Stimulated activated CD4-positive, alpha-beta T cell treated with anti-CD3 and anti-CD28 coated beads, Interleukin-2, amount 100 ng/mL, for 4 hours (primary cell): ENCODE results near the gene PTMA.
A peak's percentile ranks its signal among the peaks of the same experiment; 100 is the strongest.
"Not testable (repeated sequence)": the region's sequence is repeated elsewhere in the genome, so short reads cannot be mapped to it uniquely, and the experiment has no call there.

Experiments used
- DNase-seq: peaks from one replicate; pipeline ENCODE4 v3.0.0-alpha.2; 2020; ENCODE audit warnings: low read depth

Gene PTMA

DNA sequence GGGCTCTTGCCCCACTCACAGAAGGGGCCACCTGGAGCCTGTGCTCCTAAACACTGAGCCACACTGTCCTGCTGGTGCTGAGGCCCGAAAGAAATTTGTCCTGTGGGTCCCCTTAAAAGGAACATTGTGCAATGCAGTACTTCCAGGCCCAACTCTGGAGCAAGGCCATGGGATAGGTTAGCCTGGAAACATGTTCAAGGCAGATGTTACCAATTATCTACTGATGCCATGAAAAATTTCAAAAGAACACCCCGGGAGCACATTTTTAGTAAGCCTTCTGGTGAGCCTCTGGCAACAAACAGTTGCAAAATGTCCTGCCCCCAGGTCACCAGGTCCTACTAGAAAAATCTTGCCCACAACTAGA lies 12.3 kb upstream of the PTMA start:
- DNase-seq = no peak

DNA sequence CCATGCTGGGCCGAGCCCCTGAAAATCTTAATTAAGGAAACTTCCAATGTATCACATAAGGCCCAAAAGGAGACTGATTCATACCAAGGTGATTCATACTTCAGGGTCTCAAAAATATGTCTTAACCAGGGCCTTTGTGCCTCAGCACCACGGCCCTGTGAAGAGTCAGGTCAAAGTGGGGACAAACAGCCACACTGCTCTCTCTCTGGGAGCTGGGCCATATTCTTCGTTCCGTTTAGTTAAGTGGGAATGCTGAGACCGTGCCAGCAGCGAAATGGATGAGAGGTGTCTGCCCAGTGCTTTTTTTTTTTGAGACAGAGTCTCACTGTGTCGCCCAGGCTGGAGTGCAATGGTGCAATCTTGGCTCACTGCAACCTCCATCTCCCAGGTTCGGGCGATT lies 9.3 kb upstream of the PTMA start:
- no peak for DNase-seq

GRCh38 chr2:231701456-231702373 lies 6.6 kb upstream of the PTMA start:
- DNase-seq = no peak

DNA sequence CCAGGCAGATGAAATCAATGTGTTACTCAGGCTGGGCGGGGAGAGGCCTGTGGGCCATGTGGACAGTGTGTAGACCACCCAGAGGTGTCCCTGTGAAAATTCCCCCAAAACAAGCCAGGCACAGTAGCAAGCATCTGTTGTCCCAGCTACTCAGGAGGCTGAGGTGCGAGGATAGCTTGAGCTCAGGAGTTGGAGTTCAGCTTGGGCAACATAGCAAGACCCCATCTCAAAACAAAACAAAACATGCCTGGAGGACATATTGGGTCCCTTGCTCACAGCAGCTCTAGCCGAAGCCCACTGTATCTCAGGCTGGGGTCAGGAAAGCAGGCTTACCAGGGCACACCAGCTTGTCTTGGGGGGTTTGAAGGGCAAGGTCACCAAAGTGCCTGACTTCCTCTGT lies 4.3 kb upstream of the PTMA start:
- DNase-seq = no peak

DNA sequence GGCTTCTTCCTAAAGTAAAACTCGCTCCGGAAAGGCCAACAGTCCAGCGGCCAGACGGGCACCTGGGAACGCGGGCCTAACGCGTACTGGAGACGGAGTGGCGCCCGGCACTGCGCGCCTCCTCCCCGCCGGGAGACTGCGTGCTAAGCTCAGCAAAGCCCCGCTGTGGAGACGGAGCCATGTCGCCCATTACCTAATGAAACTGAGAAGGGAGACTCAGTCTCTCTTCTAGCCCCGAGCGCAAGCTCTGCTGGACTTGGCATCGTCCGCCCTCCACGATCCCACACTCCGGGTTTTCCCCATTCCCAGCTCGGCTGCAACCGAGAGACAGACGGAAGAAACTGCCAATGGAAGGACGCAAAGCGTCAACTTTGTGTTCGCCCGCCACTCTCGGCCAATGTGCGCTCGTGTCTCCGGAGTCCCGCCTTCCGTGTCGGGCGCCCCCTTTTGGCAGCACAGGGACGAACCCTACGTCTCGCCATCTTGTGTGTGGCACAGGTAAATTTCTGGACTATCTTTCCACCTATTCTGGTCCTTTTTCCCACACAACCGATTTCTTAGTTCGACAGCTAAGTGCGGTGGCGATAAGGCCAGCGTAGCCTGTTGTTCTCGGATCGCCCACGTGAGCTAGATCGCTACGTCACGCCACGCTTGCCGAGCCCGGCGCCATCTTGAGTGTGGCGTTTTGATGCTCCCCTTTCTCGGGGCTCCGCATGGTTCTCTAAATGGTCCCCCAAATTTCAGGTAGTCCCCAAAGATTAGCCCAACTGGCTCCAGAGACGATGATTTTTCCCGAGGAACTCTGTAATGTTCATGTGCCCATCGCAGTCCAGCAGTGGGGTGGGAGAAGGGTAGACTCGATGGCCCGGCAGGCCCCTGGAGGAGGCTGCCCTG lies 1.3 kb upstream of the PTMA start:
- DNase-seq = peak; percentile 95

- DNase-seq = peak; percentile 26
Measured at GRCh38 chr2:231707625-231707926, 749 bp upstream of the PTMA start.

GRCh38 chr2:231708773-231709635 lies 679 bp downstream of the PTMA start:
- DNase-seq = peak; percentile 57

- DNase-seq = no peak
Measured at GRCh38 chr2:231709636-231709980, 1.3 kb downstream of the PTMA start.

DNA sequence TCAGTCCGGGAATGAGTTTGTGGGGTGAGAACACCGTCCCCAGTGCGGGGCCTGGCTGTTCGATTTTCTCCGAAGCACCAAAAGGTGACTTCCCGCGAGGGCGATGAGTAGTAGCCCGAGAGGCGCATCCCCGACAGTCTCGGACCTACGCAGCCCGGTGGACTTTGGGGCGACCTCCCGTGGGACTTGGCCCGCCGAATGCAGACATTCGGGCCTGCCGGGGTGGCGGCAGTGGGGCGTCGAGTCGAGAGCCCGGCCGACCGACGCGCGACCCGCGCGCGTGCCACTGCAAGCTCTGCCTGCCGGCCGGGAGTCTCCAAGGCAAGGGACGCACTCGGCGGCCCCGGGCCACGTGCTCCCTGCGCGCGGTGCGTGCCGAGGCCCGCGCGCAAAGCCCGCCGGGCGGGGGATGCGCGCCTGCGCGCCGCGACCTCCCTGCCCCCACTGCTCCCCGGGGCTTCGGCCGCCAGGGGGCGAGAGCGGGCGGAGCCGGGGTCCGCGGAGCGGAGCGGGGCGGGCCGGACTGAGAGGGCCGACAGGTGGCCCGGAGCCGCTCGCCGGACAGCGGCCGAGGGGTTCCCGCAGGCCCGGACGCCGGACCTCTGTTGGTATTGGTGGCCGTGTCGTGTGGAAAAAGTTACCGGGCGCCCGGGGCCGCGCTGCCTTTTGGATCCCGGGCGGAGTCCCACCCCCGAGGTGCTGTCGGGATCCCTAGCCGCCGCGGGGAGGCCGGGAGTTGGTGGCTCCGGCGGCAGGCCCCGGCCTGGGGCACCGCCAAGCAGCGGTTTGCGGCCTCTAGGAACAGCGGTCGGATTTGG lies 1.9 kb downstream of the PTMA start:
- peak; percentile 72 for DNase-seq

- DNase-seq = no peak
Measured at GRCh38 chr2:231710799-231711676, 2.7 kb downstream of the PTMA start.

DNA sequence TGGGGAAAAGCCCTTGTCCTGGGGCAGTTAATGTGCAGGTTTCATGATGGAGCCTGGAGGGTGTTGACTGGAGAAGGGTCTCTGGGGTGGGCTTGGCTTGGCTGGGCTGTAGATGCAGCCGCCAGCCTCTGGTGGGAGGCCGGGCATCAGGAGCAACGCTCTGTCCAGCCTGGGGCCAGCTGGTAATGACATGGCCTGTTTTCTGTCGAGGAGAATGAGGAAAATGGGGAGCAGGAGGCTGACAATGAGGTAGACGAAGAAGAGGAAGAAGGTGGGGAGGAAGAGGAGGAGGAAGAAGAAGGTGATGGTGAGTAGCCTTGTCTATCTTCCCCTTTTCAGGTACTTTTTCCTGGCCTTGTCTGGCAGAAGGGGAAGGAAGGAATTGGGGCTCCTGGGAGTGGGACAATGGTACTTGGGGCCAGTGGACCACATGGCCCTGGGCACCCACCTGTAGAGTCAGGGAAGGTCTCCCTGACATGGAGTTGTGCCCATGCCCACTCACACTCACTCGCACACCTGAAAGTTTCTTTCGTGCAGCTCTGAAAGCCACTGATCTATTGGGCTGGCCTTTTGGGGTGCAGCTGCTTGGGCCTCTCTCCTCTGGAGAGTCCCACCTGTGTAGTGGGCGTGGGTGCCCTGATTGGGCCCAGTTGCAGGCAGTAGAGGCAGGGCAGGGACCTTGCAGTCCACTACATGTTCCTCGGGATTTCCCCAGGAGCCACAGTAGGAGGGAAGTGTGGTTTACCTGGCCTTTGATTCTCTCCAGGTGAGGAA lies 3.5 kb downstream of the PTMA start:
- DNase-seq = no peak

DNA sequence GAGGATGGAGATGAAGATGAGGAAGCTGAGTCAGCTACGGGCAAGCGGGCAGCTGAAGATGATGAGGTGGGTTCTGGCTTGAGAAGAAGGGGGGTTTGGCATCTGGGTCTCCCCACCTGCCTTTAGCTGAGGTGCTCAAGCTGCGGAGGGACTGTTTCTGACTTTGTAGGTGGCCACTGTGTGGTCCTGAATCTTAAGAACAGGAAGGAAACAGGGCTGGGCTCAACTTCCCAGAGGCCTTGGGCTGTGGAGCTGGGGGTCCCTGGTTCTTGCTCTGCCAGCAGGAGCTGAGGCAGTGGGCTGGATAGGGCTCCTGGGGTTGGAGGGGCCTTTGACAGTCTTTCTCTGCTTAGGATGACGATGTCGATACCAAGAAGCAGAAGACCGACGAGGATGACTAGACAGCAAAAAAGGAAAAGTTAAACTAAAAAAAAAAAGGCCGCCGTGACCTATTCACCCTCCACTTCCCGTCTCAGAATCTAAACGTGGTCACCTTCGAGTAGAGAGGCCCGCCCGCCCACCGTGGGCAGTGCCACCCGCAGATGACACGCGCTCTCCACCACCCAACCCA lies 4.2 kb downstream of the PTMA start:
- peak; percentile 34 for DNase-seq

DNA sequence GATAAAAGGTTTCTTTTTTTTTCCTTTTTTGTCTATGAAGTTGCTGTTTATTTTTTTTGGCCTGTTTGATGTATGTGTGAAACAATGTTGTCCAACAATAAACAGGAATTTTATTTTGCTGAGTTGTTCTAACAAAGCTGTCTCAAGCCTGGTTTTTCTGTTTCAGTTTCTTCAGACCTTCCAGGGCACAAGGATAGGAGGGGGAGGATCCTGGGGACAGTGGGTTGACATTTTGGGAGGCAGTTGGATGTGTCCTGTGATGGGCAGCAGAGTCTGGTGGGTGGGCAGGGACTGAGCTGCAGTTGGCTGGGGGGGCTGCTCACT lies 5.0 kb downstream of the PTMA start:
- DNase-seq = not testable (repeated sequence)

- peak; percentile 80 for DNase-seq
Measured at GRCh38 chr2:231713730-231714638, 5.7 kb downstream of the PTMA start.

- peak; percentile 67 for DNase-seq
Measured at GRCh38 chr2:231714639-231715498, 6.5 kb downstream of the PTMA start.

- DNase-seq = no peak
Measured at GRCh38 chr2:231715499-231715837, 7.1 kb downstream of the PTMA start.

DNA sequence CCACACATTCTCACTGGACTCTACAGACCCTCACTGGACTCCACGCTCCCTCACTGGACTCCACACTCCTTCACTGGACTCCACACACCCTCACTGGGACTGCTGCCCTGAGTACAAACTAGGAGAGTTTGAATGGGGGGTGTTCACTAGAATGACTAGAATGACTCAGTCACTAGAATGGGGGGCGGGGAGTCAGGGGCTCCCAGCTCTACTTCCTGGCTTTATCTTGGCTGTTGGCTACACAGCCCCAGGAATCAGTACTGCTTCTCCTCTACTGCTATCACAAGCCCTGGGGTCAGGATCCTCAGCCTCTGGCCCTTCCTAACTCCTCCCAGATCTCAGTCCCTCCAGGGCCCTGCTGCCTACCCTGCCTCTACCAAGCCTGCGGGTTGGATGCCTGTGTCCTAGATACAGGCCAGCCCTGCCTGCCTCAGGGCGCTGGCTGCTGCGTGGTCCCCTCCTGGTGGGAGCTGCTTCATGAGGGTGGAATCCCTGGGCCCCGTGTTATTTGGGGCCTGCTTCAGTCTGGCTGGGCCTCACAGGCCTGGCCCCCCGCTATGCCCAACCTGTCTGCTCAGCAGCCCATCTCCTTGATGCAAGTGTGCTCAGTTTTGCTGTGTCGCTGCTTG lies 7.8 kb downstream of the PTMA start:
- DNase-seq = no peak
